Neuron (in vitro differentiated cells): ENCODE measurements around the gene LCN15.
"Not testable (repeated sequence)": the region's sequence is repeated elsewhere in the genome, so short reads cannot be mapped to it uniquely, and the experiment has no call there.

ENCODE experiments used
- H2AFZ ChIP-seq: one replicate; pipeline ENCODE4 v1.6.1; 2013; ENCODE audit warnings: low read depth, mild to moderate bottlenecking, inconsistent platforms, low read length, moderate library complexity
- H3K27me3 ChIP-seq: one replicate; pipeline ENCODE4 v1.6.1; 2013; ENCODE audit warnings: low read length; ENCODE audit not compliant: insufficient read depth
- H3K36me3 ChIP-seq: one replicate; pipeline ENCODE4 v1.6.1; 2013; ENCODE audit warnings: low read length; ENCODE audit not compliant: insufficient read depth
- H3K4me1 ChIP-seq: one replicate; pipeline ENCODE4 v1.6.1; 2013; ENCODE audit warnings: low read length; ENCODE audit not compliant: insufficient read depth
- H3K4me3 ChIP-seq: 2 replicates; pipeline ENCODE4 v1.5.1; 2013; ENCODE audit warnings: mild to moderate bottlenecking, low read length, moderate library complexity
- H3K9me3 ChIP-seq: one replicate; pipeline ENCODE4 v1.6.1; 2013; ENCODE audit warnings: low read length

The LCN15 gene

DNA sequence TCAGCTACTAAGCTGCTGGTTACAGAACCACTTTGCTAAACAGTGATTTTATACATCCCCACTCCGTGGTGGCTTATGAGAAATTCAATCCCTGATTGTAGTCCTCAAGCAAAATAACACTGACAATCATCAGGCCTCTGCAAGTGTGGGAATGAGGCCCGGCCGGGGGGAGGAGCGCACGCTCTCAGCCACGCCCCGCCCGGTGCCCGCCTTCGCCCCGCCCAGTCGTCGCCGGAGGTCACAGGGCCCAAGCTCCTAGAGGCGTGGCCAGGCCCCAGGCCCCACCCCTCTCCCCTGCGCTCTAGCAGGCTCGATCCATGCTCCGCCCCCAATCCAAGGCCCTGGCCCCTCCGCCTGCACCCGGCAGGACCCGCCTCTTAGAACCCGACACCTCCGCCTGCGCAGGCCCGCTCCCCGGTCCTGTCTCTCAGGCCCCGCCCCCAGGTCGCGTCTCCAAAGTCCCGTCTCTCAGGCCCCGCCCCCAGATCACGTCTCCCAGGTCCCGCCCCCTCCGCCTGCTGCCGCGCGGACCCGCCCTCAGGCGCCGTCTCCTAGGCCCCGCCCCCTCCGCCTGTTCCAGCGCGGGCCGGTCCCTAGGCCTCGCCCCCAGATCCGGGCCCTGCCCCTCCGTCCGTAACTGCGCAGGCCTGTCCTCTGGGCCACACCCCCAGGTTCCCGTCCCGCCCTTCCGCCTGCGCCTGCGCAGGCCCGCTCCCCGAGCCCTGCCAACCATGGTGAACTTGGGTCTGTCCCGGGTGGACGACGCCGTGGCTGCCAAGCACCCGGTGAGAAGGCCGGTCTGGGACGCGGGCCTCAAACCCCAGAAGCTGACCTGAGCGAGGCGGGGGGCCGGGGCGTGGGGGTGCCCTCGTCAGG, 26.6 kb upstream of the LCN15 start, which contains the start of gene TMEM141:
Gene TMEM141, plus strand, starts transcription at position 705 of the 876 bp plus-strand sequence. Its CDS starts 27 bp downstream, at position 732.
- Histone ChIP-seq H3K36me3 (peaks cover 13% of the 10 kb centered on the region), H3K4me1 (peaks cover 13% of the 10 kb centered on the region), H3K27me3 (no peaks in the 10 kb centered on the region), H3K4me3 (peak within 1 kb of the TSS; percentile 79), H3K9me3 (no peaks in the 10 kb centered on the region), H2AFZ (peak within 1 kb of the TSS; percentile 53)

DNA sequence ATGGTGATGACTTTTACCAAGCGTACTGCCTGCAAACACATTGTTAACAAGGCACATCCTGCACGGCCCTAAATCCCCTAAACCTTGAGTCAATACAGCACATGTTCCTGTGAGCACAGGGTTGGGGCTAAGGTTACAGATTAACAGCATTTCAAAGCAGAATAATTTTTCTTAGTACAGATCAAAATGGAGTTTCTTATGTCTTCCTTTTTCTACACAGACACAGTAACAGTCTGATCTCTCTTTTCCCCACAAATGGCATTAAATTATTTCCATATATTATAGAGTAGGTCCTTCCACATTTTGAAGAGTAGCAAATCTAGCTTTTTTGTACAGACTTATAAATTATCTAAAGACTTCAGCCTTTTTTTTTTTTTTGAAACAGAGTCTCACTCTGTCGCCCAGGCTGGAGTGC, 25.2 kb upstream of the LCN15 start:
- Histone ChIP-seq H3K27me3 (no peaks in the 10 kb centered on the region), H3K9me3 (no peaks in the 10 kb centered on the region), H2AFZ (no peak overlapping the region), H3K36me3 (peaks cover 13% of the 10 kb centered on the region), H3K4me3 (no peak overlapping the region), H3K4me1 (peaks cover 17% of the 10 kb centered on the region)

DNA sequence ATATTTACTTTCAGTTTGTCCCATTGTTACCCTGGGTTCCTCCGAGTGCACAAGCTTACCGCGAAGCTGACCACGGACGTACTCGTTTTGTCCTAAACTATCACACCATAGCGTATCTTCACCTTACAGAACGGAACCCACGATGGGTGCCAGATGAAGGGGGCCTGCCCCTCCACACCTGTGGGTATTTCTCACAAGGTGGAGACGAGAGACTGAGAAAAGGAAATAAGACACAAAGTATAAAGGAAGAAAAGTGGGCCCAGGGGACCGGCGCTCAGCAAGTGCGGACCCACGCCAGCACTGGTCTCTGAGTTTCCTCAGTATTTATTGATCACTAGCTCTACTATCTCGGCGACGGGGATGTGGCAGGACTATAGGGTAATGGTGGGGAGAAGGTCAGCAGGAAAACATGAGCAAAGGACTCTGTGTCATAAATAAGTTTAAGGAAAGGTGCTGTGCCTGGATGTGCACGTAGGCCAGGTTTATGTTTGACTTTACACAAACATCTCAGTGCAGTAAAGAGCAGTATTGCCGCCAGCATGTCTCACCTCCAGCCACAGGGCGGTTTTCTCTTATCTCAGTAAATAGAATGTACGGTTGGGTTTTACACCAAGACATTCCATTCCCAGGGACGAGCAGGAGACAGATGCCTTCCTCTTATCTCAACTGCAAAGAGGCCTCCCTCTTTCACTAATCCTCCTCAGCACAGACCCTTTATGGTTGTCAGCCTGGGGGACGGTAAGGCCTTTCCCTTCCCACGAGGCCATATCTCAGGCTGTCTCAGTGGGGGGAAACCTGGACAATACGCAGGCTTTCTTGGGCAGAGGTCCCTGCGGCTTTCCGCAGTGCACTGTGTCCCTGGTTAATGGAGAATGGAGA, 24.6 kb upstream of the LCN15 start:
- H3K27me3 ChIP-seq, H2AFZ ChIP-seq, H3K9me3 ChIP-seq, H3K4me3 ChIP-seq: not testable (repeated sequence)
- Histone ChIP-seq H3K36me3 (peaks cover 13% of the 10 kb centered on the region), H3K4me1 (peaks cover 17% of the 10 kb centered on the region)

DNA sequence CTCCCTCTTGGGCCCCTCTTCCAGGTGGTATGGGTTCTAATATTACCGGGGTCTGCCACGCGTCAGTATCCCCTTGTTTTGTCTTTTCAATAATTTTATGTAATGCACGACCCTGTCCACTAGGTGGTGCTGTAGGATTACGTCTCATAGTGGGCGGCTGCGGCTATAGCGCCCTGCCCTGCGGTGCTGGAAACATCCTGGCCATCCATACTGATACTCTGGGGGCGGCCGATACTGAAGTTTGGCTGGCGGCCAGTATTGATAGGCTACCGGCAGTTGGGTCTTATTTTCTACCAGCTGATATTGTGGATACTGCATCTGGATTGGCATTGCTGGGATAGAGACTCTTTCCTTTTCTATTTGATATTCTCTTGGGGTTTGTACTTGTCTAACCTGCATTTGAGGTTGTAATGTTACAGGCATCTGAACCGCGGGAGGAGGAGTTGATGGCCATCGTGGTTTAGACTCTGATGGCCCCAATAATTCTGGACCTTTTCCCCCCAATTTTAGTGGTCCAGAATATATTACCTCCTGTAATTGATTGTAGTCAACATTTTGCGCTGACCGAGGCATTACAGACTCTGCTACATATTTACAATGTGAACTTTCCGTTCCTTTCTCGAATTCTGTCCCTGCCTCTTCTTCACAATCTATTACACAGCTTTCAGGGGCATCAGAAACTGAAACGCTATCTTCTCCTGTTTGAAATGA, 23.5 kb upstream of the LCN15 start:
- Histone ChIP-seq H2AFZ (no peak overlapping the region), H3K4me1 (peaks cover 17% of the 10 kb centered on the region), H3K9me3 (no peaks in the 10 kb centered on the region), H3K36me3 (peaks cover 5% of the 10 kb centered on the region), H3K27me3 (peaks cover 3% of the 10 kb centered on the region), H3K4me3 (no peak overlapping the region)

DNA sequence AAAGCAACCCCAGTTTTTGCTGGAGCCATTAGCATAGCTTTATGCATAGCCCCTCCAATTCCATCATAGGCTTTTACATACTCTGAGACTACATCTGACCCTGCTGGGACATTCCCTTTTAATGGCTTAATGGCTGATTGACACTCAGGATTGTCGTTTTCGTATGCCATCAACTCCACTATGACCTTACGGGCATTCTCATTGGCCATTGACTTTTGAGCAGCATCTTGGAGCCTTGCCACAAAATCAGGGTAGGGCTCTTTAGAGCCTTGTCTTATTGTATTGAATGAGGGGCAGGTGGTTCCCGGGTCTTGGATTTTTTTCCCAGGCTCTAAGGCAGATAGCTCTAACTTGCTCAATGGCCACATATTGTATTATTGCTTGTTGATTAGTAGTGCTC, 22.7 kb upstream of the LCN15 start:
- H3K9me3 ChIP-seq, H3K36me3 ChIP-seq, H3K27me3 ChIP-seq, H2AFZ ChIP-seq, H3K4me3 ChIP-seq: not testable (repeated sequence)
- peaks cover 17% of the 10 kb centered on the region for H3K4me1 ChIP-seq

DNA sequence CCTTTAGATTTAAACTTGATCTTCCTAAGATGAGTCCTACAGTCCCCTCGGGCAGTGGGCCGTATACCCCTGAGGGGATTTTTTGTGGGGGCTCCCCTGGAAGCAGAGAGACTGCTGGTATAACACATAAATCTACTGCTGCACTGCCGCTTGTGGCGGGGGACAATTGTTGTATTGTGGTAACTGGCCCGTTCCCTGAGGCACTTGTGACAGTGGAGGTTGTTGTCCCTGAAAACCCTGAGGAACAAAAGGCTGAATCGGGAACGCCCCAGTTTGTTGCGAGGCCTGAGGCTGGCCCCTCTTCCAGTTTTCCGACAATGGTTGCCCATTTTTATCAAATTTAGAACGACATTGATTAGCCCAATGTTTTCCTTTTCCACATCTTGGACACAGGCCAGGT, 22.1 kb upstream of the LCN15 start:
- Histone ChIP-seq H2AFZ (no peak overlapping the region), H3K27me3 (peaks cover 5% of the 10 kb centered on the region)

DNA sequence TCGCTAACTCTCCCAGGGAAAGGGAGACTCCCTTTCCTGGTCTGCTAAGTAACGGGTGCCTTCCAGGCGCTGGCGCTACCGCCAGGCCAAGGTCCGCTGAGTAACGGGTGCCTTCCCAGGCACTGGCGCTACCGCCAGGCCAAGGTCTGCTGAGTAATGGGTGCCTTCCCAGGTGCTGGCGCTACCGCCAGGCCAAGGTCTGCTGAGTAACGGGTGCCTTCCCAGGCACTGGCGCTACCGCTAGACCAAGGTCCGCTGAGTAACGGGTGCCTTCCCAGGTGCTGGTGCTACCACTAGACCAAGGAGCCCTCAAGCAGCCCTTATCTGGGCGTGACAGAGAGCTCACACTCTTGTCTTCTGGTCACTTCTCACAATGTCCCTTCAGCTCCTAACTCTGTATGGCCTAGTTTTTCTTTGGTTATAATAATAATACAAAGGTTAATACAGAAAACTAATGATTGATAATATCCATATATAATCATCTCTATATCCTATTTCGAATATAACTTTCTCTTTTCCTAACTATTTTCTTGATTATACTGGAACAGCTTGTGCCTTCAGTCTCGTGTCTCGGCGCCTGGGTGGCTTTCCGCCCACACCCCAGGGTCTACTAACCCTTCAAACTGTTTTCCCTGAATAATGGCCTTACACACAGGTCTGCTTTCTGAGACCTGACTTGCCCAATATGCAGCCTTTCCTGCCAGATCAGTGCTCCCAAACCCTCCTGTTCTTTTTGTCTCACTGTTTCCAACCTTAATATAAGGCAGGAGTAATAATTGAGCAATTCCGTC, 21.4 kb upstream of the LCN15 start:
- H3K36me3 ChIP-seq, H3K27me3 ChIP-seq, H3K4me3 ChIP-seq, H2AFZ ChIP-seq, H3K9me3 ChIP-seq: not testable (repeated sequence)
- peaks cover 17% of the 10 kb centered on the region for H3K4me1 ChIP-seq

More for the DNA sequence above, 22.1 kb upstream of the LCN15 start:
- Histone ChIP-seq H3K4me3 (no peak overlapping the region), H3K9me3 (no peaks in the 10 kb centered on the region), H3K4me1 (peaks cover 17% of the 10 kb centered on the region), H3K36me3 (no peaks in the 10 kb centered on the region)

DNA sequence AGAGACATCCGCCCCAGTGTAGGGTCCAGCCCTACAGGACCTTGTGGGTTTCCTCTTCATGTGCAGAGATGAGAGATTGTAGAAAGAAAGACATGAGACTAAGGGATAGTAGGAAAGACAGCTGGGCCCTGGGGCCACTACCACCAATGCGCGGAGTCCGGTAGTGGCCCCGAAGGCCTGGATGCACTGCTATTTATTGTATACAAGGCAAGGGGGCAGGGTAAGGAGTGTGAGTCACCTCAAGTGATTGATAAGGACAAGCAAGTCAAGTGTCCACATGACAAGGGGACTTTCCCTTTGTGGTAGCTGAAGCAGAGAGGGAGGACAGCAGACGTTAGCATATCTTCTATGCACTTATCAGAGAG, 20.7 kb upstream of the LCN15 start:
- Histone ChIP-seq H3K36me3 (no peaks in the 10 kb centered on the region), H3K9me3 (no peaks in the 10 kb centered on the region)

DNA sequence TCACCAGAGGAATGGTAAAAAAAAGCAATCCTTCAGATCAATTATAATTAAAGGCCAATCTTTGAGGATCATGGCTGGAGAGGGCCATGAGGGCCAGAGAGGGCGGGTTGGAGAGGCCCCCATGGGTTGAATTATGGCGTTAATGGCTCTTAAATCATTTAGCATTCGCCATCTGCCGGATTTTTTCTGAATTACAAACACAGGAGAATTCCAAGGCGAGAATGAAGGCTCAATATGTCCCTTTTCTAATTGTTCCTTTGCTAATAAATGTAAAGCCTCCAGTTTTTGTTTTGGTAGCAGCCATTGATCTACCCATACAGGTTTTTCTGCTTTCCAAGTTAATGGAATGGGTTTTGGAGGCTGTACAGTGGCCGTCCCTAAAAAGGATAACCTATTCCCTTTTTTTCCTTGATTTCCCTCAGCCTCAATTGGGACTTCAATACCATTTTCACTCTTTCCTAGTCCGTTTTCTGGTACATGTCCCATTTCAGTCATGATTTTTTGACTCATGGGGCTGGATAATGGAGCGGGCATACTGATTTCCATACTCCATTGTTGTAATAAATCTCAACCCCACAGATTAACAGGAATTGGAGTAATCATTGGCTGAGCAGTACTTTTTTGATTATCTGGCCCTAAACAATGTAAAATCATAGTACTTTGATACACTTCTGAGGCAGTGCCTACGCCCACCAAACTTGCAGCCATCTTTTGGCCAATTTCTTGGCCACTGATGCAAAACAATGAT, 20.1 kb upstream of the LCN15 start:
- Histone ChIP-seq H2AFZ (no peak overlapping the region), H3K27me3 (peaks cover 10% of the 10 kb centered on the region), H3K9me3 (no peaks in the 10 kb centered on the region), H3K4me1 (peaks cover 10% of the 10 kb centered on the region), H3K36me3 (no peaks in the 10 kb centered on the region), H3K4me3 (no peak overlapping the region)

More for the DNA sequence above, 20.7 kb upstream of the LCN15 start:
- Histone ChIP-seq H3K27me3 (peaks cover 10% of the 10 kb centered on the region), H3K4me1 (peaks cover 11% of the 10 kb centered on the region), H2AFZ (no peak overlapping the region), H3K4me3 (no peak overlapping the region)

DNA sequence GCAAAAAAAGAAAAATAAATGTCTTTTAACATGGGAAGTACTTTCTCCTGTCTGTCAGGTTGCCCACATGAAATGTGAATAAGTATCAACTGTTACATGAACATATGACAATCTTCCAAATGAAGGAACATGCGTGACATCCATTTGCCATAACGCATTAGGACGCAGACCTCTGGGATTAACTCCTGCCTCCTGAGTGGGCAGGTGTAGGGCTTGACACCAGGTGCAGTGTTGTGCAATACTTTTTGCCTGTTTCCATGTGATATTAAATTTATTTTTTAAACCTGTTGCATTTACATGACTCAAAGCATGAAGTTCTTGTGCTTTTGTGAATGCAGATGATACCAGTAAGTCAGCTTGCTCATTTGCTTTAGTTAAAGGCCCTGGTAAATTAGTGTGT, 18.1 kb upstream of the LCN15 start:
- H3K9me3 ChIP-seq = no peaks in the 10 kb centered on the region
- no peak overlapping the region for H2AFZ ChIP-seq
- H3K27me3 ChIP-seq = peaks cover 10% of the 10 kb centered on the region
- H3K36me3 ChIP-seq = no peaks in the 10 kb centered on the region
- H3K4me3 ChIP-seq = no peak overlapping the region
- peaks cover 6% of the 10 kb centered on the region for H3K4me1 ChIP-seq

DNA sequence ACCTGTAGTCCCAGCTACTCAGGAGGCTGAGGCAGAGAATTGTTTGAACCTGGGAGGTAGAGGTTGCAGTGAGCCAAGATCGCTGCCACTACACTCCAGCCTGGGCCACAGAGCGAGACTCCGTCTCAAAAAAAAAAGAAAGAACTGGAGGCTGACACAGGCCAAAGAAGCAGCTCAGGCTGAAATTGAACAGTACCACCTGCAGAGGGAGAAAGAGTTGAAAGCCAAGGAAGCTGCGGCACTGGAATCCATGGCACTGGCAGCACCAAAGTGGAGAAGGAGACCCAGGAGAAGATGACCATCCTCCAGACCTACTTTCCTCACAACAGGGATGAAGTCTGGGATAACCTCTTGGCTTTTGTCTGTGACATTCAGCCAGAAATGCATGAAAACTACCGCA, 15.5 kb upstream of the LCN15 start:
- Histone ChIP-seq H2AFZ (no peak overlapping the region), H3K9me3 (no peaks in the 10 kb centered on the region), H3K4me1 (peaks cover 2% of the 10 kb centered on the region), H3K4me3 (no peak overlapping the region), H3K27me3 (peaks cover 10% of the 10 kb centered on the region), H3K36me3 (no peaks in the 10 kb centered on the region)

DNA sequence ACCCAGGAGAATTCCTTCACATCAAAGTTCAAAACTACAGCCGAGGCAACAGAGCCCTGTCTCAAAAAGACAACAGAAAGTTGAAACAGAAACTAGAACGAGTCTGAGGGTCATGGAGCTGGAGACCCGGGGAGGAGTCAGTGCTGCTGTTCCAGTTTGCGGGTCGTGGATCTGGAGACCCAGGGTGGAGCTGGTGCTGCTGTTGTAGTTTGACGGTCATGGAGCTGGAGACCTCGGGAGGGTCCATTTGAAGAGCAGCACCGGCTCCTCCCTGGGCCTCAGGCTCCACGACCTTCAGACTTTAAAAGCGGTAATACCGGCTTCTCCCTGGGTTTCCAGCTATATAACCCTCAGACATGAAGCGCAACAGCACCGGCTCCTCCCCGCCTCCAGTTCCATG, 13.0 kb upstream of the LCN15 start:
- H3K4me1 ChIP-seq = no peaks in the 10 kb centered on the region
- H3K4me3 ChIP-seq = no peak overlapping the region
- H3K9me3 ChIP-seq = peaks cover 8% of the 10 kb centered on the region
- H3K27me3 ChIP-seq = peaks cover 7% of the 10 kb centered on the region
- H3K36me3 ChIP-seq = no peaks in the 10 kb centered on the region
- no peak overlapping the region for H2AFZ ChIP-seq
